ENCODE measurements around the gene WSCD2.

- TF ChIP-seq EZH2 (IDR thresholded peaks at IDR 0.05; ENCODE audit: insufficient read depth, poor library complexity, severe bottlenecking) = no peak
- TF ChIP-seq EZH2phosphoT487 (IDR thresholded peaks at IDR 0.05; ENCODE audit: insufficient read depth, low read depth) = no peak
Observed at GRCh38 chr12:108190529-108190928, 61.4 kb downstream of the WSCD2 start.
